Ectodermal cell (in vitro differentiated cells): ENCODE measurements around the gene STOML2.
A peak's percentile ranks its signal among the peaks of the same experiment; 100 is the strongest.

ENCODE experiments used
- H3K27ac ChIP-seq: 2 replicates; pipeline ENCODE4 v1.7.0; 2013; ENCODE audit warnings: mild to moderate bottlenecking, low read depth, low read length; ENCODE audit not compliant: insufficient read depth, poor library complexity, severe bottlenecking
- H3K27me3 ChIP-seq: 2 replicates; pipeline ENCODE4 v1.7.0; 2013; ENCODE audit warnings: mild to moderate bottlenecking, low read length; ENCODE audit not compliant: insufficient read depth, control insufficient read depth, poor library complexity, severe bottlenecking
- H3K36me3 ChIP-seq: one replicate; pipeline ENCODE4 v1.7.0; 2013; ENCODE audit warnings: low read length; ENCODE audit not compliant: control insufficient read depth, insufficient read depth
- H3K4me1 ChIP-seq: one replicate; pipeline ENCODE4 v1.7.0; 2013; ENCODE audit warnings: low read length; ENCODE audit not compliant: control insufficient read depth, insufficient read depth
- H3K4me3 ChIP-seq: 2 replicates; pipeline ENCODE4 v1.7.0; 2013; ENCODE audit warnings: low read depth, low read length, control low read depth; ENCODE audit not compliant: insufficient read depth
- H3K9me3 ChIP-seq: 2 replicates; pipeline ENCODE4 v1.7.0; 2013; ENCODE audit warnings: mild to moderate bottlenecking, low read length, moderate library complexity; ENCODE audit not compliant: control insufficient read depth
- WGBS, 2 experiments: methylation state at CpG; one replicate each; pipeline ENCODE4 v1.1.7; 2013; ENCODE audit warnings: missing lambda C conversion rate in 2 of 2; 5-methylcytosine and 5-hydroxymethylcytosine counted together

The STOML2 gene

GRCh38 chr9:35107297-35108290 lies 4.7 kb upstream of the STOML2 start:
- Histone ChIP-seq H3K27ac (no peak overlapping the region), H3K4me3 (no peak overlapping the region), H3K4me1 (peaks cover 30% of the 10 kb centered on the region), H3K9me3 (no peaks in the 10 kb centered on the region), H3K36me3 (peaks cover 28% of the 10 kb centered on the region), H3K27me3 (no peaks in the 10 kb centered on the region)
- 88 to 91% methylated on average over 18 of the region's 18 CpGs for WGBS, 2 experiments

GRCh38 chr9:35106343-35106730 lies 3.4 kb upstream of the STOML2 start:
- no peak overlapping the region for H3K27ac ChIP-seq
- peaks cover 27% of the 10 kb centered on the region for H3K4me1 ChIP-seq
- peaks cover 30% of the 10 kb centered on the region for H3K36me3 ChIP-seq
- no peaks in the 10 kb centered on the region for H3K9me3 ChIP-seq
- no peak overlapping the region for H3K4me3 ChIP-seq
- H3K27me3 ChIP-seq: no peaks in the 10 kb centered on the region
- WGBS, 2 experiments: 94 to 95% methylated on average over 7 of the region's 7 CpGs

- 93 to 95% methylated on average over 12 to 13 of the region's 13 CpGs for WGBS, 2 experiments
- no peak overlapping the region for H3K27ac ChIP-seq
- peaks cover 36% of the 10 kb centered on the region for H3K36me3 ChIP-seq
- H3K4me3 ChIP-seq: no peak overlapping the region
- no peaks in the 10 kb centered on the region for H3K9me3 ChIP-seq
- H3K27me3 ChIP-seq: no peaks in the 10 kb centered on the region
- peaks cover 24% of the 10 kb centered on the region for H3K4me1 ChIP-seq
Observed at GRCh38 chr9:35105571-35106342, 2.8 kb upstream of the STOML2 start.

GRCh38 chr9:35105126-35105525 lies 2.2 kb upstream of the STOML2 start:
- Histone ChIP-seq H3K27me3 (no peaks in the 10 kb centered on the region), H3K4me1 (peaks cover 18% of the 10 kb centered on the region), H3K9me3 (no peaks in the 10 kb centered on the region), H3K27ac (no peak overlapping the region), H3K36me3 (peaks cover 42% of the 10 kb centered on the region), H3K4me3 (no peak overlapping the region)
- WGBS, 2 experiments: 94 to 96% methylated on average over 11 to 12 of the region's 12 CpGs

GRCh38 chr9:35104586-35104985 lies 1.7 kb upstream of the STOML2 start:
- Histone ChIP-seq H3K36me3 (peaks cover 47% of the 10 kb centered on the region), H3K27ac (peak overlapping the region; percentile 99), H3K9me3 (no peaks in the 10 kb centered on the region), H3K27me3 (no peaks in the 10 kb centered on the region), H3K4me1 (peaks cover 18% of the 10 kb centered on the region), H3K4me3 (peak overlapping the region; percentile 51)
- 92 to 100% methylated on average over 2 to 4 of the region's 4 CpGs for WGBS, 2 experiments

- H3K36me3 ChIP-seq: peaks cover 47% of the 10 kb centered on the region
- 30% methylated on average over 5 of the region's 5 CpGs for WGBS, 2 experiments
Observed at GRCh38 chr9:35103660-35104191, 795 bp upstream of the STOML2 start.

GRCh38 chr9:35102465-35102768 lies 514 bp downstream of the STOML2 start:
- H3K36me3 ChIP-seq: peaks cover 42% of the 10 kb centered on the region
- no peaks in the 10 kb centered on the region for H3K27me3 ChIP-seq
- H3K4me3 ChIP-seq: peak overlapping the region; percentile 51
- peak overlapping the region; percentile 6 for H3K27ac ChIP-seq
- H3K9me3 ChIP-seq: no peaks in the 10 kb centered on the region
- H3K4me1 ChIP-seq: peaks cover 18% of the 10 kb centered on the region
- WGBS, 2 experiments: 8 to 9% methylated on average over 10 of the region's 10 CpGs

More at GRCh38 chr9:35103660-35104191, 795 bp upstream of the STOML2 start:
- H3K4me3 ChIP-seq: peak overlapping the region; percentile 51
- peak overlapping the region; percentile 99 for H3K27ac ChIP-seq
- H3K9me3 ChIP-seq: no peaks in the 10 kb centered on the region
- peaks cover 18% of the 10 kb centered on the region for H3K4me1 ChIP-seq
- no peaks in the 10 kb centered on the region for H3K27me3 ChIP-seq

GRCh38 chr9:35097573-35097972 lies 5.4 kb downstream of the STOML2 start:
- WGBS, 2 experiments: 92 to 94% methylated on average over 3 of the region's 3 CpGs
- H3K9me3 ChIP-seq: no peaks in the 10 kb centered on the region

GRCh38 chr9:35096035-35096849 lies 6.7 kb downstream of the STOML2 start, which contains the start of gene PIGO:
Gene PIGO, minus strand, starts transcription at chr9:35096591. Its CDS starts 1,026 bp downstream, at chr9:35095565.
- H3K4me3 ChIP-seq: peak within 1 kb of the TSS; percentile 77
- peak within 1 kb of the TSS; percentile 94 for H3K27ac ChIP-seq
- peaks cover 21% of the 10 kb centered on the region for H3K36me3 ChIP-seq
- no peaks in the 10 kb centered on the region for H3K9me3 ChIP-seq
- H3K27me3 ChIP-seq: no peaks in the 10 kb centered on the region
- WGBS, 2 experiments: 2% methylated on average over 53 of the region's 53 CpGs
- H3K4me1 ChIP-seq: no peaks in the 10 kb centered on the region

More at GRCh38 chr9:35097573-35097972, 5.4 kb downstream of the STOML2 start:
- Histone ChIP-seq H3K36me3 (peaks cover 23% of the 10 kb centered on the region), H3K4me3 (no peak overlapping the region), H3K4me1 (peaks cover 6% of the 10 kb centered on the region), H3K27me3 (no peaks in the 10 kb centered on the region), H3K27ac (no peak overlapping the region)
